Measurements from ENCODE around the gene KIF23.
A peak's percentile ranks its signal among the peaks of the same experiment; 100 is the strongest.

The KIF23 gene

DNA sequence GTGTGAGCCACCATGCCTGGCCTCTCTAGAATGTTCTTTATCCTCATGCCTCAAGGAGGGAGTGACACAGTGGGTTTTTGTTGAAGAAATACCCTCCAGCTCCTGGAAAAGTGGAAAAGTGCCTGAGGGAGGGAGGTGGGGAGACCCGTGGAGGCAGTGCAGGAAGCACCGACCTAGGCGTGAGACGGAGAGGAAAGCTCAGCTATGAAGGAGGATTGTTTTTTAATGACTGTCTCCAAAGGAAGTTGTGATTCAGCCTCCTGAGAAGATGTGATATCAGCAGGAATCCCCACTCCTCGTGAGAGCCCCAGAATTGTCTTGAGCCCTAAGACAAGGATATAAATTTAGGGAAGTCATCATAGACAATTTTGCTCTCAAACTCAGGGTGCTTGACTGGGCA, 60.1 kb downstream of the KIF23 start:
- Histone ChIP-seq H3K27ac (no peak overlapping the region), H3K36me3 (no peaks in the 10 kb centered on the region), H3K9me3 (ENCODE audit: severe bottlenecking) (no peaks in the 10 kb centered on the region), H3K27me3 (ENCODE audit: insufficient read depth, low read depth, severe bottlenecking) (no peaks in the 10 kb centered on the region), H3K4me3 (ENCODE audit: low read depth, low read length) (no peak overlapping the region)
- DNase-seq, result no peak
- TF ChIP-seq, protein P1, sequence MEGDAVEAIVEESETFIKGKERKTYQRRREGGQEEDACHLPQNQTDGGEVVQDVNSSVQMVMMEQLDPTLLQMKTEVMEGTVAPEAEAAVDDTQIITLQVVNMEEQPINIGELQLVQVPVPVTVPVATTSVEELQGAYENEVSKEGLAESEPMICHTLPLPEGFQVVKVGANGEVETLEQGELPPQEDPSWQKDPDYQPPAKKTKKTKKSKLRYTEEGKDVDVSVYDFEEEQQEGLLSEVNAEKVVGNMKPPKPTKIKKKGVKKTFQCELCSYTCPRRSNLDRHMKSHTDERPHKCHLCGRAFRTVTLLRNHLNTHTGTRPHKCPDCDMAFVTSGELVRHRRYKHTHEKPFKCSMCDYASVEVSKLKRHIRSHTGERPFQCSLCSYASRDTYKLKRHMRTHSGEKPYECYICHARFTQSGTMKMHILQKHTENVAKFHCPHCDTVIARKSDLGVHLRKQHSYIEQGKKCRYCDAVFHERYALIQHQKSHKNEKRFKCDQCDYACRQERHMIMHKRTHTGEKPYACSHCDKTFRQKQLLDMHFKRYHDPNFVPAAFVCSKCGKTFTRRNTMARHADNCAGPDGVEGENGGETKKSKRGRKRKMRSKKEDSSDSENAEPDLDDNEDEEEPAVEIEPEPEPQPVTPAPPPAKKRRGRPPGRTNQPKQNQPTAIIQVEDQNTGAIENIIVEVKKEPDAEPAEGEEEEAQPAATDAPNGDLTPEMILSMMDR (IDR thresholded peaks at IDR 0.05; ENCODE audit: low read depth, low read length), result no peak

- DNase-seq, result no peak
- Histone ChIP-seq H3K27ac (no peak overlapping the region), H3K4me3 (ENCODE audit: low read depth, low read length) (no peak overlapping the region), H3K27me3 (ENCODE audit: insufficient read depth, low read depth, severe bottlenecking) (no peaks in the 10 kb centered on the region), H3K36me3 (no peaks in the 10 kb centered on the region), H3K9me3 (ENCODE audit: severe bottlenecking) (no peaks in the 10 kb centered on the region)
- TF ChIP-seq, protein P1 (IDR thresholded peaks at IDR 0.05; ENCODE audit: low read depth, low read length), result no peak
These were observed 60.8 kb downstream of the KIF23 start for GRCh38 chr15:69474846-69475455.

DNA sequence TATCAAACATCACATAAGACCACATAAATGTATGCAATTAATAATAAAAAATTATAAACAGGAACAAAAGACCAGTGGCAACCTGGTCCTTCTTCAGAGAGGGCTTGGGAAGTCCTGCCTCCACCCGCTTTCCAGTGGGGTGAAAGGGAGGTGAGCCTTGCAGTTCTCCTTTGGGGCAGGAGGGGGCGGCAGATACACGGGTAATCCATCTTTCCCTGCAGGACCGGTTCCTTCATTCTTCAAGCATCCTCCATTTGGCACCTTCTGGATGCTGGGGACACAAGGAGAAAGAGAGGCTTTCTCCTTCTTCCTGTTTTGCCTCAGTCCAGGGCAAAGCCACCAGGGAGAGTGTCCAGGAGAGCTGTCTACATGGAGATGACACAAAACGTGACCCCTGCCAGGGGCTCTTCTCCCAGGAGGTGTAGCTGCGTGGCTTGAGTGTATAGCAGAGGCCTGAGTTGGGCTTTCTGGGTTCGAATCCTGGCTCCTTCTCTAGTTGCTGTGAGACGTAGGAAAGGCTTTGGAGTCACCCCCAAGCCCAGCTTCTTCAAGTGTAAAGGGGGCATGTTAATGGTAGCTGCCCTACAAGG, 61.7 kb downstream of the KIF23 start:
- peak; percentile 74 for DNase-seq
- H3K4me3 ChIP-seq (ENCODE audit: low read depth, low read length), result no peak overlapping the region
- no peaks in the 10 kb centered on the region for H3K27me3 ChIP-seq (ENCODE audit: insufficient read depth, low read depth, severe bottlenecking)
- peaks cover 3% of the 10 kb centered on the region for H3K9me3 ChIP-seq (ENCODE audit: severe bottlenecking)
- no peak overlapping the region for H3K27ac ChIP-seq
- H3K36me3 ChIP-seq, result no peaks in the 10 kb centered on the region
- TF ChIP-seq, protein P1 (IDR thresholded peaks at IDR 0.05; ENCODE audit: low read depth, low read length), result peak; percentile 93

GRCh38 chr15:69476704-69477473, 62.7 kb downstream of the KIF23 start:
- H3K27me3 ChIP-seq (ENCODE audit: insufficient read depth, low read depth, severe bottlenecking), result no peaks in the 10 kb centered on the region
- no peaks in the 10 kb centered on the region for H3K36me3 ChIP-seq
- H3K4me3 ChIP-seq (ENCODE audit: low read depth, low read length), result no peak overlapping the region
- H3K27ac ChIP-seq, result no peak overlapping the region
- TF ChIP-seq, protein P1 (IDR thresholded peaks at IDR 0.05; ENCODE audit: low read depth, low read length), result no peak
- DNase-seq, result no peak
- peaks cover 3% of the 10 kb centered on the region for H3K9me3 ChIP-seq (ENCODE audit: severe bottlenecking)

DNA sequence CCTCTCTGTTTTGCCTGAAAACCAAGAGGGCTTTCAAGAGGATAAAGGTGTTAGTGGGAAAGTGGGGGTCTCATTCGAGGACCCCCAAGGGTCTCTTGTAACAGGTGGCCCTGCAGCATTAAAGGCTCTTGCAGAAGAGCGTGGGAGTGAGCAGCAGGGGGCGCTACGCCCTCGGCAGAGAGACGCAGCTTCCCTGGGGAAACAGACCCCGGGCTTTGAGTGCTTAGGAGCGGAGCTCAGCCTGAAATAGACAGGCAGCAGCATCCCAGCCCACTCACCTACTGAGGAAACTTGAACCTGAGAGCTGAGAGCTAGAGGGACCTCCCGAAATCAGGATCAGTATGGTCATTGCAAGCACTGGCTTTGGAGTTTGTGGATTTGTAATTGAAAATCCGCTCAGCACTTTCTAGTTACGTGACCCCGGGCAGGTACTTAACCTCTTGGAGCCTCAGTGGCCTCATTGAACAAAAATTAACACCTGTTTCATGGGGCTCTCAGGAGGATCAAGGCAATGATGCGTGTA, 64.2 kb downstream of the KIF23 start:
- DNase-seq, result peak; percentile 76
- H3K27me3 ChIP-seq (ENCODE audit: insufficient read depth, low read depth, severe bottlenecking), result no peaks in the 10 kb centered on the region
- no peak overlapping the region for H3K4me3 ChIP-seq (ENCODE audit: low read depth, low read length)
- peaks cover 3% of the 10 kb centered on the region for H3K9me3 ChIP-seq (ENCODE audit: severe bottlenecking)
- TF ChIP-seq, protein P1 (IDR thresholded peaks at IDR 0.05; ENCODE audit: low read depth, low read length), result peak; percentile 89
- no peak overlapping the region for H3K27ac ChIP-seq
- H3K36me3 ChIP-seq, result no peaks in the 10 kb centered on the region

All from WERI-Rb-1 (cell line).